Loucy (cell line): Measurements from ENCODE around the gene ADAMTS2.

ENCODE experiments used
- EZH2phosphoT487 ChIP-seq: fragments of 200-600 bp; IDR thresholded peaks from 2 replicates; pipeline ENCODE4 v1.6.1; 2018; ENCODE audit warnings: antibody characterized with exemption, mild to moderate bottlenecking, moderate library complexity, borderline replicate concordance
- TF ChIP-seq, protein P1 (sequence below): fragments of 200-600 bp; sonication (generic); conservative IDR thresholded peaks from 2 replicates; pipeline ENCODE4 v1.5.1; 2014; ENCODE audit warnings: mild to moderate bottlenecking, antibody characterized with exemption, low read length

DNA sequence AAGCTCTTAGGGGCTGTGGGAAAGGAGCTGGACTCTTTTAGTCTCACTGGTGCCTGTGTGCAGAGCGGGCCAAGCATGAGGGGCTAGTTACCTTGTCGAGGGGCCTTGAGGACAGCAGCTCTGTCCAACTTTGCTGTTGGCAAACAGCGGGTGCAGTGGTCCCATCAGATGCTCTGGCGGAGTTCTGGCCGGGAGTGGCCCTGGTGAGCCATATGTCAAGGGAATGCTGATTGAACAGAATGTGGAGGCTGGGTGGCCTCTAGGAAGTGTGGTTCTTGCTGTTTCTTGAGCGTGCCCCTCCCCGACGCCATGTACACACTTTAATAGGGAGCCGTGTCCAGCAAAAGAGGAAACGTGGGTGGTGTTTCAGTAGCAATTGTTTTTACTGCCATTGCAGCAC is 3.6 kb upstream of the ADAMTS2 start:
- TF ChIP-seq, protein P1, sequence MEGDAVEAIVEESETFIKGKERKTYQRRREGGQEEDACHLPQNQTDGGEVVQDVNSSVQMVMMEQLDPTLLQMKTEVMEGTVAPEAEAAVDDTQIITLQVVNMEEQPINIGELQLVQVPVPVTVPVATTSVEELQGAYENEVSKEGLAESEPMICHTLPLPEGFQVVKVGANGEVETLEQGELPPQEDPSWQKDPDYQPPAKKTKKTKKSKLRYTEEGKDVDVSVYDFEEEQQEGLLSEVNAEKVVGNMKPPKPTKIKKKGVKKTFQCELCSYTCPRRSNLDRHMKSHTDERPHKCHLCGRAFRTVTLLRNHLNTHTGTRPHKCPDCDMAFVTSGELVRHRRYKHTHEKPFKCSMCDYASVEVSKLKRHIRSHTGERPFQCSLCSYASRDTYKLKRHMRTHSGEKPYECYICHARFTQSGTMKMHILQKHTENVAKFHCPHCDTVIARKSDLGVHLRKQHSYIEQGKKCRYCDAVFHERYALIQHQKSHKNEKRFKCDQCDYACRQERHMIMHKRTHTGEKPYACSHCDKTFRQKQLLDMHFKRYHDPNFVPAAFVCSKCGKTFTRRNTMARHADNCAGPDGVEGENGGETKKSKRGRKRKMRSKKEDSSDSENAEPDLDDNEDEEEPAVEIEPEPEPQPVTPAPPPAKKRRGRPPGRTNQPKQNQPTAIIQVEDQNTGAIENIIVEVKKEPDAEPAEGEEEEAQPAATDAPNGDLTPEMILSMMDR, result no peak
- no peak for TF ChIP-seq EZH2phosphoT487
